ENCODE measurements around the gene PUM1. TPM values are rescaled to one million over a fixed set of nuclear protein-coding genes. Genes with fewer than 3 reads are reported as not detected.

The PUM1 gene
- total and polyA plus RNA-seq, 2 donors (not counting 1 experiment from before 2014, with no cell fraction given), result 59.3 to 70.5 TPM

DNA sequence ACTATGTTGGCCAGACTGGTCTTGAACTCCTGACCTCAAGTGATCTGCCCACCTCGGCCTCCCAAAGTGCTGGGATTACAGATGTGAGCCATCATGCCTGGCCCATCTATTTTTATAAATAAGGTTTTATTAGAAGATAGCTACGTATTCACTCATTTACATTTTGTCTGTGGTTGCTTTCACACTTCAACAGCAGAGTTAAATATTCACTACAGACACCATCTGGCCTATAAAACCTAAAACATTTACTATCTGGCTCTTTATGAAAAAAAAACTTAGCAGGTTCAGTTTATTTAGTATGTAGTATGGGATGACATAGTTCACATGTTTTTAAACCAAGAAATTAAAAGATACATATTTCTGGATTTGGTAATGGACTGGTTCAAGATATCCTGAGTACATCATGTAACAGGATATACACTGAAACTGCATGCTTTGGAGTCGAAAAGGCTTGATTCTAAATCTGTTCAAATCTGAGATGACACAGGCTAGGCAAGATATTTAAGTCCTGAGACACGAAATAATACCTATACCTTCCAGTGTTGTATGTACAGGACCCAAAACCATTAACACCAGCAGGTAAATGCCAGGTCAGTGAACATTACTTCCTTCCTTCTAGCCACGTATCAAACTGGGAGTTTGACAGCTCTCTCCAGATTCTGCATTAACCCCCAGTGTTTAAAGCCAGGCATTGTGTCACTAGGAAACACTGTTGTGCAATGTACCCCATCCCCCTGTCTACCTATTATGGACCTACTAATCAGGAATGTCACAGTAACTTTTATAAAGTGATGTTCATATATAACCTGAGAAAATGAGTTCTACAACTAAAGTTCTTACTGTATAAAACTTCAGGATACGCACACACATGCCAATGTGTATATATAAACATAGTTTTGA is 102.7 kb downstream of the PUM1 start:
- Histone ChIP-seq H3K4me3 (replicated peaks in 1 of 4; ENCODE audit: control extremely low read depth in 1 of 4, insufficient read depth in 1 of 4, low read depth in 3 of 4, low read length in 4 of 4) (no peak overlapping the region), H3K36me3 (ENCODE audit: control insufficient read depth, insufficient read depth, low read length) (peaks cover 12% of the 10 kb centered on the region), H3K27me3 (ENCODE audit: control insufficient read depth, insufficient read depth, low read length) (no peaks in the 10 kb centered on the region), H3K79me2 (ENCODE audit: control insufficient read depth, insufficient read depth, low read length) (peaks cover 17% of the 10 kb centered on the region), H4K20me1 (ENCODE audit: control insufficient read depth, extremely low read depth, insufficient read depth, low read length) (no peaks in the 10 kb centered on the region), H2AFZ (ENCODE audit: low read length) (no peak overlapping the region), H3K4me2 (ENCODE audit: extremely low read depth, insufficient read depth, low read length) (no peak overlapping the region), H3K9me3 (ENCODE audit: control insufficient read depth, insufficient read depth, low read depth, low read length) (no peaks in the 10 kb centered on the region), H3K27ac (ENCODE audit: insufficient read depth, low read length) (no peak overlapping the region), H3K9ac (ENCODE audit: insufficient read depth, low read length) (no peak overlapping the region), H3K4me1 (ENCODE audit: control insufficient read depth, extremely low read depth, insufficient read depth, low read length) (peaks cover 5% of the 10 kb centered on the region)
- TF ChIP-seq, protein P1, sequence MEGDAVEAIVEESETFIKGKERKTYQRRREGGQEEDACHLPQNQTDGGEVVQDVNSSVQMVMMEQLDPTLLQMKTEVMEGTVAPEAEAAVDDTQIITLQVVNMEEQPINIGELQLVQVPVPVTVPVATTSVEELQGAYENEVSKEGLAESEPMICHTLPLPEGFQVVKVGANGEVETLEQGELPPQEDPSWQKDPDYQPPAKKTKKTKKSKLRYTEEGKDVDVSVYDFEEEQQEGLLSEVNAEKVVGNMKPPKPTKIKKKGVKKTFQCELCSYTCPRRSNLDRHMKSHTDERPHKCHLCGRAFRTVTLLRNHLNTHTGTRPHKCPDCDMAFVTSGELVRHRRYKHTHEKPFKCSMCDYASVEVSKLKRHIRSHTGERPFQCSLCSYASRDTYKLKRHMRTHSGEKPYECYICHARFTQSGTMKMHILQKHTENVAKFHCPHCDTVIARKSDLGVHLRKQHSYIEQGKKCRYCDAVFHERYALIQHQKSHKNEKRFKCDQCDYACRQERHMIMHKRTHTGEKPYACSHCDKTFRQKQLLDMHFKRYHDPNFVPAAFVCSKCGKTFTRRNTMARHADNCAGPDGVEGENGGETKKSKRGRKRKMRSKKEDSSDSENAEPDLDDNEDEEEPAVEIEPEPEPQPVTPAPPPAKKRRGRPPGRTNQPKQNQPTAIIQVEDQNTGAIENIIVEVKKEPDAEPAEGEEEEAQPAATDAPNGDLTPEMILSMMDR (conservative IDR thresholded peaks at IDR 0.05 in 1 of 2, IDR thresholded peaks at IDR 0.05 in 1 of 2; ENCODE audit: low read depth in 1 of 2, low read length in 2 of 2), result no peak
- TF ChIP-seq EZH2 (IDR thresholded peaks at IDR 0.05; ENCODE audit: low read length, missing control alignments), result no peak
- no peak for DNase-seq (ENCODE audit: low read depth in 2 of 2)

- no peaks in the 10 kb centered on the region for H4K20me1 ChIP-seq (ENCODE audit: control insufficient read depth, extremely low read depth, insufficient read depth, low read length)
- peaks cover 22% of the 10 kb centered on the region for H3K79me2 ChIP-seq (ENCODE audit: control insufficient read depth, insufficient read depth, low read length)
- H3K27ac ChIP-seq (ENCODE audit: insufficient read depth, low read length), result no peak overlapping the region
- H3K4me2 ChIP-seq (ENCODE audit: extremely low read depth, insufficient read depth, low read length), result no peak overlapping the region
- DNase-seq (ENCODE audit: low read depth in 2 of 2), result no peak
- no peaks in the 10 kb centered on the region for H3K27me3 ChIP-seq (ENCODE audit: control insufficient read depth, insufficient read depth, low read length)
- H3K4me3 ChIP-seq (replicated peaks in 1 of 4; ENCODE audit: control extremely low read depth in 1 of 4, insufficient read depth in 1 of 4, low read depth in 3 of 4, low read length in 4 of 4), result no peak overlapping the region
- peaks cover 4% of the 10 kb centered on the region for H3K36me3 ChIP-seq (ENCODE audit: control insufficient read depth, insufficient read depth, low read length)
- no peak overlapping the region for H2AFZ ChIP-seq (ENCODE audit: low read length)
- TF ChIP-seq EZH2 (IDR thresholded peaks at IDR 0.05; ENCODE audit: low read length, missing control alignments), result no peak
- TF ChIP-seq, protein P1 (conservative IDR thresholded peaks at IDR 0.05 in 1 of 2, IDR thresholded peaks at IDR 0.05 in 1 of 2; ENCODE audit: low read depth in 1 of 2, low read length in 2 of 2), result no peak
- H3K9ac ChIP-seq (ENCODE audit: insufficient read depth, low read length), result no peak overlapping the region
- peaks cover 2% of the 10 kb centered on the region for H3K4me1 ChIP-seq (ENCODE audit: control insufficient read depth, extremely low read depth, insufficient read depth, low read length)
- H3K9me3 ChIP-seq (ENCODE audit: control insufficient read depth, insufficient read depth, low read depth, low read length), result no peaks in the 10 kb centered on the region
These were observed 107.8 kb downstream of the PUM1 start for GRCh38 chr1:30957560-30958222.

- peaks cover 13% of the 10 kb centered on the region for H3K36me3 ChIP-seq (ENCODE audit: control insufficient read depth, insufficient read depth, low read length)
- DNase-seq (ENCODE audit: low read depth in 2 of 2), result peak; percentile 31 to 78
- peaks cover 2% of the 10 kb centered on the region for H3K4me1 ChIP-seq (ENCODE audit: control insufficient read depth, extremely low read depth, insufficient read depth, low read length)
- H3K4me2 ChIP-seq (ENCODE audit: extremely low read depth, insufficient read depth, low read length), result no peak overlapping the region
- H3K27ac ChIP-seq (ENCODE audit: insufficient read depth, low read length), result no peak overlapping the region
- H3K4me3 ChIP-seq (replicated peaks in 1 of 4; ENCODE audit: control extremely low read depth in 1 of 4, insufficient read depth in 1 of 4, low read depth in 3 of 4, low read length in 4 of 4), result no peak overlapping the region
- no peaks in the 10 kb centered on the region for H3K9me3 ChIP-seq (ENCODE audit: control insufficient read depth, insufficient read depth, low read depth, low read length)
- no peak for TF ChIP-seq EZH2 (IDR thresholded peaks at IDR 0.05; ENCODE audit: low read length, missing control alignments)
- TF ChIP-seq, protein P1 (conservative IDR thresholded peaks at IDR 0.05 in 1 of 2, IDR thresholded peaks at IDR 0.05 in 1 of 2; ENCODE audit: low read depth in 1 of 2, low read length in 2 of 2), result no peak
- no peak overlapping the region for H3K9ac ChIP-seq (ENCODE audit: insufficient read depth, low read length)
- no peaks in the 10 kb centered on the region for H3K27me3 ChIP-seq (ENCODE audit: control insufficient read depth, insufficient read depth, low read length)
- H4K20me1 ChIP-seq (ENCODE audit: control insufficient read depth, extremely low read depth, insufficient read depth, low read length), result no peaks in the 10 kb centered on the region
- H3K79me2 ChIP-seq (ENCODE audit: control insufficient read depth, insufficient read depth, low read length), result peaks cover 21% of the 10 kb centered on the region
- no peak overlapping the region for H2AFZ ChIP-seq (ENCODE audit: low read length)
These were observed 110.0 kb downstream of the PUM1 start for GRCh38 chr1:30955448-30956015.
